C1 segment of cervical spinal cord (tissue), 14 donors: Measurements from ENCODE around the gene TRIM48.
"Not testable (repeated sequence)": the region's sequence is repeated elsewhere in the genome, so short reads cannot be mapped to it uniquely, and the experiment has no call there.

Experiments
- DNase-seq, 14 donors: peaks; one replicate each; lab custom pipeline; 2025; lab: John Stamatoyannopoulos, UW

The TRIM48 gene, protein sequence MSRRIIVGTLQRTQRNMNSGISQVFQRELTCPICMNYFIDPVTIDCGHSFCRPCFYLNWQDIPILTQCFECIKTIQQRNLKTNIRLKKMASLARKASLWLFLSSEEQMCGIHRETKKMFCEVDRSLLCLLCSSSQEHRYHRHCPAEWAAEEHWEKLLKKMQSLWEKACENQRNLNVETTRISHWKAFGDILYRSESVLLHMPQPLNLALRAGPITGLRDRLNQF

DNA sequence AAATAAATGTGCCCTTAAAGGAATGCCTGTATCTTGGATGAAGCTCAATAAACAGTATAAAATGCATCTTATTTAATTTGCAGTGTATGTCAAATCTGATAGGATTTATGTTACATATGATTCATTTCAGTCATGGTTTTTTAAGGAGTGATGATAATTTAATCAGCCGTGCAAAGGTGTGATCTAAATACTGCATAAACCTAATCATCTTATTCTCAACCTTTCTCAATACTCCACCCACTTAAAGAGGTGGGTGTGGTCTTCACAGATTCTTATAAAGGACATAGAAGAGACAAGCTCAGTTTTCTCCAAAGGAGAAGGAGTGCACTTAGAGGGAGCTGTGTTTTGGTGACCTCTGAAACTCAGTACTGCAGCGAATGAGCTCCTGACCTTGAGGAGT lies at the start of gene TRIM48:
Gene TRIM48 (plus strand): TSS at position 301 of the 400 bp plus-strand sequence. CDS start 113 bp downstream, outside the sequence.
- DNase-seq = not testable (repeated sequence)

DNA sequence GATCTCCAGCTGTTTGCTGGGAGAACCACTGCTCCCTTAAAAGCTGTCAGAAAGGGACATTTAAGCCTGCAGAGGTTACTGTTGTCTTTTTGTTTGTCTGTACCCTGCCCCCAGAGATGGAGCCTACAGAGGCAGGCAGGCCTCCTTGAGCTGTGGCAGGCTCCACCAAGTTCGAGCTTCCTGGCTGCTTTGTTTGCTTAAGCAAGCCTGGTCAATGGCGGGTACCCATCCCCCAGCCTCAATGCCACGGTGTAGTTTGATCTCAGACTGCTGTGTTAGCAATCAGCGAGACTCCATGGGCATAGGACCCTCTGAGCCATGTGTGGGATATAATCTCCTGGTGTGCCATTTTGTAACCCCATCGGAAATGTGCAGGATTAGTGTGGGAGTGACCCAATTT lies 23.6 kb upstream of the TRIM48 start:
- not testable (repeated sequence) for DNase-seq

DNA sequence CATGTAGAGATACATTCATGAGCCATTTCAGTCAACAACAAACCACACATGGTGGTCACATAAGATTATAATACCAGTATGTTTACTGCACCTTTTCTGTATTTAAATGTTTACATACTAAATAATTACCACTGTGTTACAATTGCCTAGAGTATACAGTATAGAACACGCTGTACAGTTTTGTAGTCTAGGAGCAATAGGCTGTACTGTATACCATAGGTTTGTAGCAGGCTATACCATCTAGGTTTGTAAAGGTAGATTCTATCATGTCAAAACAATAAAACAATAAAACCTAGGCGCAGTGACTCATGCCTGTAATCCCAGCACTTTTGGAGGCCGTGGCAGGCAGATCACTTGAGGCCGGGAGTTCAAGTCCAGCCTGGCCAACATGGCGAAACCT lies 1.1 kb downstream of the TRIM48 start:
- DNase-seq = no peak
